GM11168 (cell line): ENCODE measurements around the gene ZBTB46.

Experiments
- in situ Hi-C: fragments of 300-500 bp; cut with MboI; formaldehyde crosslinking; loops from one replicate; pipeline ENCODE4 v1.12.0; 2022; ENCODE audit warnings: low sequenced_read_pairs; ENCODE audit not compliant: unreplicated experiment

ZBTB46 gene

GRCh38 chr20:63718996-63719395 is 112.1 kb downstream of the ZBTB46 start:
- in situ Hi-C loops = no loop called here

GRCh38 chr20:63714858-63715257 is 116.2 kb downstream of the ZBTB46 start:
- in situ Hi-C loops = no loop called here

GRCh38 chr20:63712191-63712590 is 118.9 kb downstream of the ZBTB46 start:
- in situ Hi-C loops = no loop called here

GRCh38 chr20:63711085-63711645 is 119.9 kb downstream of the ZBTB46 start:
- in situ Hi-C loops = no loop called here

GRCh38 chr20:63709149-63709527 is 121.9 kb downstream of the ZBTB46 start:
- in situ Hi-C loops = loop anchor here (10.0 kb wide), 1 partner anchor 256 kb away; the partner anchor contains the start of gene ZNF512B

GRCh38 chr20:63708301-63709148 is 122.5 kb downstream of the ZBTB46 start:
- in situ Hi-C loops = loop anchor here (10.0 kb wide), 1 partner anchor 256 kb away; the partner anchor contains the start of gene ZNF512B

GRCh38 chr20:63707558-63708300 is 123.3 kb downstream of the ZBTB46 start, which contains the start of the genes ARFRP1 and ZGPAT:
ARFRP1 (minus strand) TSS chr20:63707976; CDS start chr20:63707091, 885 bp downstream.
ZGPAT (plus strand) TSS chr20:63708039; CDS start chr20:63708581, 542 bp downstream.
- in situ Hi-C loops = loop anchor here (10.0 kb wide), 1 partner anchor 257 kb away; the partner anchor contains the start of gene ZNF512B

- in situ Hi-C loops = loop anchor here (10.0 kb wide), 1 partner anchor 258 kb away; the partner anchor contains the start of gene ZNF512B
Measured at GRCh38 chr20:63706852-63707557, 124.1 kb downstream of the ZBTB46 start.

- in situ Hi-C loops = loop anchor here (10.0 kb wide), 1 partner anchor 259 kb away; the partner anchor contains the start of gene ZNF512B
Measured at GRCh38 chr20:63706027-63706695, 124.9 kb downstream of the ZBTB46 start.

- in situ Hi-C loops = loop anchor here (10.0 kb wide), 1 partner anchor 259 kb away; the partner anchor contains the start of gene ZNF512B
Measured at GRCh38 chr20:63705232-63706026, 125.6 kb downstream of the ZBTB46 start.

- in situ Hi-C loops = loop anchor here (10.0 kb wide), 1 partner anchor 260 kb away; the partner anchor contains the start of gene ZNF512B
Measured at GRCh38 chr20:63704749-63705117, 126.3 kb downstream of the ZBTB46 start.

- in situ Hi-C loops = loop anchor here (10.0 kb wide), 1 partner anchor 261 kb away; the partner anchor contains the start of gene ZNF512B
Measured at GRCh38 chr20:63703976-63704748, 126.9 kb downstream of the ZBTB46 start.

GRCh38 chr20:63703471-63703975 is 127.5 kb downstream of the ZBTB46 start:
- in situ Hi-C loops = loop anchor here (10.0 kb wide), 1 partner anchor 261 kb away; the partner anchor contains the start of gene ZNF512B

GRCh38 chr20:63702751-63703470 is 128.2 kb downstream of the ZBTB46 start:
- in situ Hi-C loops = loop anchor here (10.0 kb wide), 1 partner anchor 262 kb away; the partner anchor contains the start of gene ZNF512B

GRCh38 chr20:63702036-63702665 is 128.9 kb downstream of the ZBTB46 start:
- in situ Hi-C loops = loop anchor here (10.0 kb wide), 1 partner anchor 263 kb away; the partner anchor contains the start of gene ZNF512B
